Fibroblast of lung (primary cell): ENCODE results near the gene MAP4K3. TPM values are rescaled to one million over a fixed set of nuclear protein-coding genes. Genes with fewer than 3 reads are reported as not detected.
A peak's percentile ranks its signal among the peaks of the same experiment; 100 is the strongest.

Source experiments
- DNase-seq, 2 donors: peaks; one replicate each; pipeline versions ENCODE4 v3.0.0 to v3.0.0-alpha.2; 2010; ENCODE audit warnings: low read depth in 2 of 2
- H2AFZ ChIP-seq: 2 replicates; pipeline ENCODE4 v1.5.1; 2012; ENCODE audit warnings: low read length, control low read depth, inconsistent platforms
- H3K27ac ChIP-seq: 2 replicates; pipeline ENCODE4 v1.5.1; 2011; ENCODE audit warnings: low read length, control low read depth; ENCODE audit not compliant: insufficient read depth
- H3K27me3 ChIP-seq: 2 replicates; pipeline ENCODE4 v1.5.1; 2011; ENCODE audit warnings: mild to moderate bottlenecking, low read length; ENCODE audit not compliant: control insufficient read depth, insufficient read depth
- H3K36me3 ChIP-seq: 2 replicates; pipeline ENCODE4 v1.5.1; 2011; ENCODE audit warnings: low read length; ENCODE audit not compliant: control insufficient read depth, insufficient read depth
- H3K4me1 ChIP-seq: 2 replicates; pipeline ENCODE4 v1.5.1; 2011; ENCODE audit warnings: low read length; ENCODE audit not compliant: control insufficient read depth, insufficient read depth; ENCODE audit errors: extremely low read depth
- H3K4me2 ChIP-seq: 2 replicates; pipeline ENCODE4 v1.5.1; 2011; ENCODE audit warnings: low read length, control low read depth; ENCODE audit not compliant: insufficient read depth; ENCODE audit errors: extremely low read depth
- H3K4me3 ChIP-seq, 4 experiments: fragments of 200-600 bp in 1 of 4; sonication (generic) in 1 of 4; replicated peaks in 1 of 4; 2 replicates each; pipeline ENCODE4 v1.5.1; 2011 to 2016; ENCODE audit warnings: low read length in 4 of 4, low read depth in 3 of 4, mild to moderate bottlenecking in 3 of 4, control low read depth in 2 of 4, inconsistent platforms in 1 of 4, mixed read lengths in 1 of 4; ENCODE audit not compliant: insufficient read depth in 1 of 4; ENCODE audit errors: control extremely low read depth in 1 of 4
- H3K79me2 ChIP-seq: 2 replicates; pipeline ENCODE4 v1.5.1; 2012; ENCODE audit warnings: mild to moderate bottlenecking, low read length, inconsistent platforms; ENCODE audit not compliant: control insufficient read depth, insufficient read depth
- H3K9ac ChIP-seq: 2 replicates; pipeline ENCODE4 v1.5.1; 2011; ENCODE audit warnings: mild to moderate bottlenecking, low read length, control low read depth; ENCODE audit not compliant: insufficient read depth
- H3K9me3 ChIP-seq: 2 replicates; pipeline ENCODE4 v1.5.1; 2012; ENCODE audit warnings: low read depth, low read length; ENCODE audit not compliant: control insufficient read depth, insufficient read depth
- H4K20me1 ChIP-seq: 2 replicates; pipeline ENCODE4 v1.5.1; 2011; ENCODE audit warnings: low read length; ENCODE audit not compliant: control insufficient read depth, insufficient read depth; ENCODE audit errors: extremely low read depth
- EZH2 ChIP-seq: IDR thresholded peaks from 2 replicates; pipeline ENCODE4 v1.5.1; 2012; ENCODE audit warnings: low read length, control low read depth, mild to moderate bottlenecking; ENCODE audit errors: missing control alignments
- polyA minus RNA-seq: library from RNA; depleted of rRNA, polyadenylated mRNA; stranded (reverse); fragments of >200 nt; gene quantifications from 2 replicates; pipeline ENCODE4 v1.2.3, GENCODE V29; 2011; ENCODE audit warnings: low replicate concordance
- polyA plus RNA-seq, 2 donors: library from polyadenylated mRNA; depleted of rRNA in 1 of 2; stranded (reverse) in 1 of 2; unstranded in 1 of 2; fragments of >200 nt; gene quantifications; 2 replicates each; pipeline ENCODE4 v1.2.1, GENCODE V29; 2011 to 2012; ENCODE audit warnings: missing spikeins in 1 of 2
- total RNA-seq: library from RNA; depleted of rRNA; stranded (reverse); fragments of >200 nt; gene quantifications from 2 replicates; pipeline ENCODE4 v1.2.1, GENCODE V29; 2014
- TF ChIP-seq, protein P1 (sequence below), 2 donors: IDR thresholded peaks in 1 of 2; conservative IDR thresholded peaks in 1 of 2; 1 replicate in 1 of 2; 2 replicates in 1 of 2; pipeline ENCODE4 v1.5.1; 2011 to 2012; ENCODE audit warnings: low read length in 2 of 2, control low read depth in 1 of 2, inconsistent platforms in 1 of 2, low read depth in 1 of 2, mild to moderate bottlenecking in 1 of 2

The MAP4K3 gene
- 24.9 and 40.8 TPM in 2 replicates for total RNA-seq
- polyA plus RNA-seq = 32.1 and 75.7 TPM in 2 replicates
- 16.9 and 38.9 TPM in 2 replicates for polyA plus RNA-seq (2012)
- 3.5 and 7.5 TPM in 2 replicates for polyA minus RNA-seq

DNA sequence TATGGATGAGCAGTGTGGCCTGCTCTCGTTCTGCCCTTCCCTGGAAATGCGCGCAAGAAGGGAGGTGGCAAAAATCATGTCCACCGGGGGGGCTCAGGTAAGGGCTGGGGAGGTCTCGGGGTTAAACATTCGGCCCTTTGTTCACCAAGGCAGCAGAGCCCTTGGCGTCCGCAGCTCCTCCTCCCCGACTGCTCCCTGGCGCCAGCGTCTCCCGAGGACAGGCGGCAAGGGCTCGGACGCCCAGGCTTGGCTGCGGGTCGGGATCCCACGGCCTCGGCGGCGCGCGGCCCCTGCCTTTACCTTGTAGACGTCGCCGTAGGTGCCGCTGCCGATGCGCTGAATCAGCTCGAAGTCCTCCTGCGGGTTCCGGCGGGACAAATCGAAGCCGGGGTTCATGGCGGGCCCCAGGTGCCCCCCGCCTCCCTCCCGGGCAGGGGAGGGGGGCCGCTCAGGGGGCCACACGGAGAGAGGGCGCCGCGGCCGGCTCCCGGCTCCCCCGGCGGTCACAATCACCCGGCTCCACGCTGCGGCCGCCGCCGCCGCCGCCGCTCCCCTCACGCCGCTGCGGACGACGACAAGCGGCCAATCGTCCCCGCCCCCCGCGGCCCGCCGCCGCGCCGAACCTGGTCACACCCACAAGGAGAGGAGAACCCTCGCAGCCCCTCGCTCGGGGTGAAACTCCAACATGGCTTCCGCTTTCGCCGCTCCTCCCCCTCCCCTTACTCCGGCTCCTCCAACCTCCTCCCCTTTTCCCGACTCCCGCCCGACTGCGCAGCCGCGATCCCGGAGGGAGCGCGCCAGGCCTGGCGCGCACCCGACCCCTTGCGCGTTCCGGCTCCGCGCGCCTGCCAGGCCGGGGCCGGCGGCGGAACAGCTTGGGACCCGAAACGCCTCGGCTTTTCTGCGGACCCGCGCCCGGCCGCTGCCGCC, at the start of gene MAP4K3:
Gene MAP4K3 (minus strand): TSS at position 694 of the 930 bp plus-strand sequence. CDS start 298 bp downstream, at position 396.
- Histone ChIP-seq H3K27ac (peak within 1 kb of the TSS; percentile 85), H3K9ac (peak within 1 kb of the TSS; percentile 90), H3K27me3 (no peaks in the 10 kb centered on the region), H3K4me1 (peaks cover 15% of the 10 kb centered on the region), H3K79me2 (peaks cover 68% of the 10 kb centered on the region), H3K36me3 (no peaks in the 10 kb centered on the region), H4K20me1 (no peaks in the 10 kb centered on the region), H3K9me3 (no peaks in the 10 kb centered on the region), H3K4me2 (peak within 1 kb of the TSS; percentile 98), H3K4me3 (peak within 1 kb of the TSS; percentile 46 to 90 (median 81)), H2AFZ (peak within 1 kb of the TSS; percentile 63)
- DNase-seq = peak; percentile 93
- TF ChIP-seq, protein P1, sequence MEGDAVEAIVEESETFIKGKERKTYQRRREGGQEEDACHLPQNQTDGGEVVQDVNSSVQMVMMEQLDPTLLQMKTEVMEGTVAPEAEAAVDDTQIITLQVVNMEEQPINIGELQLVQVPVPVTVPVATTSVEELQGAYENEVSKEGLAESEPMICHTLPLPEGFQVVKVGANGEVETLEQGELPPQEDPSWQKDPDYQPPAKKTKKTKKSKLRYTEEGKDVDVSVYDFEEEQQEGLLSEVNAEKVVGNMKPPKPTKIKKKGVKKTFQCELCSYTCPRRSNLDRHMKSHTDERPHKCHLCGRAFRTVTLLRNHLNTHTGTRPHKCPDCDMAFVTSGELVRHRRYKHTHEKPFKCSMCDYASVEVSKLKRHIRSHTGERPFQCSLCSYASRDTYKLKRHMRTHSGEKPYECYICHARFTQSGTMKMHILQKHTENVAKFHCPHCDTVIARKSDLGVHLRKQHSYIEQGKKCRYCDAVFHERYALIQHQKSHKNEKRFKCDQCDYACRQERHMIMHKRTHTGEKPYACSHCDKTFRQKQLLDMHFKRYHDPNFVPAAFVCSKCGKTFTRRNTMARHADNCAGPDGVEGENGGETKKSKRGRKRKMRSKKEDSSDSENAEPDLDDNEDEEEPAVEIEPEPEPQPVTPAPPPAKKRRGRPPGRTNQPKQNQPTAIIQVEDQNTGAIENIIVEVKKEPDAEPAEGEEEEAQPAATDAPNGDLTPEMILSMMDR (conservative IDR thresholded peaks at IDR 0.05 in 1 of 2, IDR thresholded peaks at IDR 0.05 in 1 of 2; ENCODE audit: low read depth in 1 of 2, low read length in 2 of 2) = no peak
- TF ChIP-seq EZH2 = no peak

DNA sequence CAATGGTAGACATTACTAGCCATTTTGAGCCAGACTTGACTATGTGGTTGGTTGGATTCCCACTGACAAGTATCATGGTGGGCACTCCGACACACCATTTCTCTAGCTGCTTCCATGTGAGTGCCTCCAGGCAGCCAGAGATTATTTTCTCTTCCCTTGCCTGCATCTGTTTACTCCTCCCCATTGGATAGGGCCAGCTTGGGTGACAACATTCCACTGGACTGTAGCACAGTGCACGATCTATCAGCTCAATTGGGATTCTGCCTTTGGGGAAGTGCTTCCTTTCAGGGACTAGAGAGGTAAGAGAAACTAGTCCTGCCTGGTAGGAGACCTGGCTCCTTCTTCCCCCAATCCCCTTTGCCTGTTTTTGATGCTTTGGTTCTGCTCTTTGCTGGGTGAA, 49.0 kb upstream of the MAP4K3 start:
- Histone ChIP-seq H3K79me2 (no peaks in the 10 kb centered on the region), H3K4me1 (peaks cover 6% of the 10 kb centered on the region), H3K27me3 (no peaks in the 10 kb centered on the region), H4K20me1 (no peaks in the 10 kb centered on the region), H3K9me3 (no peaks in the 10 kb centered on the region), H3K36me3 (peaks cover 1% of the 10 kb centered on the region), H2AFZ (no peak overlapping the region), H3K4me2 (no peak overlapping the region), H3K9ac (no peak overlapping the region), H3K4me3 (no peak overlapping the region), H3K27ac (no peak overlapping the region)
- no peak for DNase-seq
- TF ChIP-seq, protein P1 (conservative IDR thresholded peaks at IDR 0.05 in 1 of 2, IDR thresholded peaks at IDR 0.05 in 1 of 2; ENCODE audit: low read depth in 1 of 2, low read length in 2 of 2) = no peak
- TF ChIP-seq EZH2 = no peak

DNA sequence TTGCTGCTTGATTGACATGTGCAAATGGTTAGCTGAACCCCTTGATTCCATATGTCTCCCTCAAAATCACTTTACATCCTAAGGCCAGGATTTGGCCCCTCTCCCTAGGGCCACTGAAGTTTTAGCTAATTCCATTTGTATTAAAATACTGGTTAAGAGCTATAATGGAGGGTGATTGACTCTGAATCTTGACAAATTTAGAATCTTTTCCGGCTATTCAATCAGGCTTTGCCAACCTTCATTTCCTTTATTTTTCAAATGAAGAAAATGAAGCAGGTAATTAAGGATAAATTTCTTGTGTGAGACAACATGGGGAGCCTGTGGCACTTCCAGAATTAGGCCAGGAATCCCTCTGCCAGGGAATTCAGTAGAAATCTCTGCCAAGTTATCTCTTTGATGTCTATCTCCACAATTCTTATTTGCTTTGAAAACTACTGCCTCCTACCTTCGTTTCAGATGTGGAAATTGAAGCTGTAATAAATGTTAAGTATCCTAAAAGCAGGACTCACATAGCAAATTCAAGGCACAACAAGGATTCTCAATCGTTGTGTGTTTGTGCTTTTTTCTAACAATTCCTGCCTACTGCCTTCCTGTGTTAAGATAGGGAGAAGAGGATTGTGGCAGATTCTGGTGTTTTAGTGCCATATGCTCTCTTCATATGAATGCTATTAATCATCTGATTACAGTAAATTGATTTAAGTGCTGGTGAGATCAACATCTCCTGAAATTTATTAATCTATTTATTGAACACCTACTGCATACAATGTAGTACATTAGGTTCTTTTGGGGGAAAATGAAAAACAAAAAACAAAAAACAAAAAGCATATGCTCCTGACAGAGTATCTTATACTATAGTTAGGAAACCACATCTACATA, 47.8 kb upstream of the MAP4K3 start:
- H3K79me2 ChIP-seq = no peaks in the 10 kb centered on the region
- H4K20me1 ChIP-seq = no peaks in the 10 kb centered on the region
- H3K9me3 ChIP-seq = no peaks in the 10 kb centered on the region
- DNase-seq = no peak
- no peak overlapping the region for H3K4me3 ChIP-seq
- H3K36me3 ChIP-seq = peaks cover 1% of the 10 kb centered on the region
- H3K4me2 ChIP-seq = no peak overlapping the region
- no peak overlapping the region for H3K27ac ChIP-seq
- H2AFZ ChIP-seq = no peak overlapping the region
- peaks cover 6% of the 10 kb centered on the region for H3K4me1 ChIP-seq
- TF ChIP-seq, protein P1 (conservative IDR thresholded peaks at IDR 0.05 in 1 of 2, IDR thresholded peaks at IDR 0.05 in 1 of 2; ENCODE audit: low read depth in 1 of 2, low read length in 2 of 2) = no peak
- TF ChIP-seq EZH2 = no peak
- H3K27me3 ChIP-seq = no peaks in the 10 kb centered on the region
- H3K9ac ChIP-seq = no peak overlapping the region
